ENCODE measurements around the gene ZNF487. TPM values are rescaled to one million over a fixed set of nuclear protein-coding genes. Genes with fewer than 3 reads are reported as not detected.
A peak's percentile ranks its signal among the peaks of the same experiment; 100 is the strongest.

Gene ZNF487
- total and polyA plus RNA-seq, 2 of the 13 experiments (the other 11 are each of a cell fraction or from before 2014, with no cell fraction given), result 7.4 to 8.8 TPM

- TF ChIP-seq ZNF142 (CRISPR knock-in tag; IDR thresholded peaks at IDR 0.05), result 0 out of 2 replicates have a peak, but pooled peaks have one; percentile 63
- no peak for TF ChIP-seq RNF219 (CRISPR knock-in tag; IDR thresholded peaks at IDR 0.05)
- peak; percentile 62; the same call in 1 of the 2 replicates for TF ChIP-seq ZFP91 (CRISPR knock-in tag; IDR thresholded peaks at IDR 0.05; ENCODE audit: borderline replicate concordance)
- TF ChIP-seq ZKSCAN5 (CRISPR knock-in tag; IDR thresholded peaks at IDR 0.05), result no peak
- TF ChIP-seq ARNT2 (CRISPR knock-in tag; IDR thresholded peaks at IDR 0.05; ENCODE audit: low read depth), result peak; percentile 94
- TF ChIP-seq KIAA2018 (CRISPR knock-in tag; IDR thresholded peaks at IDR 0.05; ENCODE audit: borderline replicate concordance), result 0 out of 2 replicates have a peak, but pooled peaks have one; percentile 83
- TF ChIP-seq SOX6 (IDR thresholded peaks at IDR 0.05), result no peak
- peak; percentile 70; the same call in 1 of the 2 replicates for TF ChIP-seq SOX6 (CRISPR knock-in tag; IDR thresholded peaks at IDR 0.05)
- no peak; the same call in 1 of the 2 replicates for TF ChIP-seq ZNF567 (CRISPR knock-in tag; IDR thresholded peaks at IDR 0.05; ENCODE audit: borderline replicate concordance)
Observed at GRCh38 chr10:43408710-43409384, 28.1 kb upstream of the ZNF487 start, which contains the start of gene HNRNPF (continued).

Data from HepG2 (cell line).